Measurements from ENCODE around the gene RBM17.
"Not testable (repeated sequence)": the region's sequence is repeated elsewhere in the genome, so short reads cannot be mapped to it uniquely, and the experiment has no call there.

The RBM17 gene

DNA sequence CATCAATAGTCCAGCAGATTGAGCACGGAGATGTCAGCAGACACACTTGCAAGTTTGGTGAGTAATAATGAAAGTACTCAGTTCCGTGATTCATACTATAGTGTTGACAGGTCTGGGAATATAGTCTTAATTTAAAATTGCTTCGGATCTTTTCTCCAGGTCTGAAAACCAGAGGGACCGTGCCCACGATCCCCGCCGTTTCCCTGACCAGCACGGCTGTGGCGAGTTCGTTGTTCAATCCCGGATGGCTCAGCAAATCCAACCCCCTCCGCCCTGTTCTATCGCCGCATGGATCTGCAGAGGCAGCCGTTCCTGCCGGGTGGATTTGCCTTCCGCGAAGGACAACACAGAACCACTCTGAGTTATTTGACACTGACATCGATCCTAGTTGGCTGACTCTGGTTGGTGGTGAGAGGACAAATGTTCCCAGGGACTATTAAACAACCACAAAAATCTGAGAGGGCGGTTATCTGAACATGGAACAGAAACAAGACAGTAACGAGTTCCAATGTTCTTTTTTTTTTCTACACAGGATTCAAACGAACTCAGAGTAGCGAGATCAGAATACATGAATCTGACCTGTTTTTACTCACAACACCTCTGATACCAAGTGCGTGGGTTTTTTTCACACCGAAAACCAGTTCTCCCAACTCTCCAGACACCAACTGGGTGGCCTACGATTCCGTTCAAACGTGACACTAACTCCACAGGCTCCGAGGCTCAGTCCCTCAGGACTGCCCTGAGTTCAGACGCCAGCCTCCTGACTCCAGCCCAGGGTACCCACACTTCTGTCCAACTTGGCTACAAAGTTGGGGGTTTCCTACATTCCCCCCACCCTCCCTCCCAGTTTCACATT, 52.7 kb downstream of the RBM17 start:
- in situ Hi-C loops (cut with HindIII; ENCODE audit: low pct_unique_long_range_greater_than_20kb, low sequenced_read_pairs), result no loop called here
- TF ChIP-seq JUND (IDR thresholded peaks at IDR 0.05; ENCODE audit: low read depth), result no peak
- peak; percentile 68 to 86 for DNase-seq (ENCODE audit: low read depth in 1 of 2, low spot score in 1 of 2)

DNA sequence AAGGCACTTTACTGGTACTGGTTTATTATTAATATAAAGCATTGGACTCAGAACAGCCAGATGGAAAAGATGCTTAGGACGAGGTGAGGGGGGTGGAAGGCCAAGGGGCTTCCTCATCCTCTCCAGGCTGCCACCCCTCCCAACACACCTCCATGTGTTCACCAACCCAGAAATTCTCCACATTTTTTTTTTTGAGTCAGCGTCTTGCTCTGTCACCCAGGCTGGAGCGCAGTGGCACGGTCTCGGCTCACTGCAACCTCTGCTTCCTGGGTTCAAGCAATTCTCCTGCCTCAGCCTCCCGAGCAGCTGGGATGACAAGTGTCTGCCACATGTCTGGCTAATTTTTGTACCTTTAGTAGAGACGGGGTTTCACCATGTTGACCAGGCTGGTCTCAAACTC, 53.4 kb downstream of the RBM17 start:
- in situ Hi-C loops (cut with HindIII; ENCODE audit: low pct_unique_long_range_greater_than_20kb, low sequenced_read_pairs); DNase-seq (ENCODE audit: low read depth in 1 of 2, low spot score in 1 of 2): not testable (repeated sequence)

DNA sequence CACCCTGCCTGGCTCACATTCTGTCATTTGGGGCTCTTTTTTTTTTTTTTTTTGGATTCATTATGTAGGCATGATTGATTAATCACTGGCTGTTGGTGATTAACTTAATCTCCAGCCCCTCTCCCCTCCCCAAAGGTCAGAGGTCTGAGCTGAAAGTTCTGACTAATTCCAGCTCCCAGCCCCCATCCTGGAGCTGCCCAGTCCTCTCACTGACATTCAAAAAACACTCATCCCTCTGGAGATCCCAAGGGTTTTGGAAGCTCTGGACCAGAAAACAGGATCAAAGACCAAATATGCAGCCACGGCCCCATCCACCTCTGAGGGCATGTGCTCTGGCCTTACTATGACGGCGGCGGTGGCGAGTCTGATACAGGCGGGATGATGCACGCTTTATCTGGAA, 53.8 kb downstream of the RBM17 start:
- in situ Hi-C loops (cut with HindIII; ENCODE audit: low pct_unique_long_range_greater_than_20kb, low sequenced_read_pairs), result no loop called here
- TF ChIP-seq JUND (IDR thresholded peaks at IDR 0.05; ENCODE audit: low read depth), result no peak

DNA sequence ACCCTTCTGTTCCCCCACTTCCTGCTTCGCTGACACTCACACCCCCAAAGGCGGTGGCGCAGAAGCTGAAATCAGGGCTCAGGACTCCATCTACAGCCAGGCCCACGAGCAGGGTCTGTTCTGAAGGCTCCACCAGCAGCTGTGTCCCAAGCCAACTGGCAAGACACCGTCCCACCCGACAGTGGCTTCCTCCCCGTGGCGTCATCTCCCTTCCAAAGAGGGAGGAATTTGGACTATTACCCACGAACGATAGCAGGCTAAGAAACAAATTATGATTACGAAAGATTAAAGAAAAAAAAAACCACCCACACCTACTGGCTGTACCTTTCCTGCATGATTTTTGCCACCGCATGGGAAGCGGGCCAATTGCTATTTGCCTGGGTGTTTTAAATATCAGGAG, 54.3 kb downstream of the RBM17 start:
- in situ Hi-C loops (cut with HindIII; ENCODE audit: low pct_unique_long_range_greater_than_20kb, low sequenced_read_pairs), result no loop called here
- DNase-seq (ENCODE audit: low read depth in 1 of 2, low spot score in 1 of 2), result no peak
- TF ChIP-seq JUND (IDR thresholded peaks at IDR 0.05; ENCODE audit: low read depth), result no peak

More for the DNA sequence above, 53.8 kb downstream of the RBM17 start:
- no peak for DNase-seq (ENCODE audit: low read depth in 1 of 2, low spot score in 1 of 2)

DNA sequence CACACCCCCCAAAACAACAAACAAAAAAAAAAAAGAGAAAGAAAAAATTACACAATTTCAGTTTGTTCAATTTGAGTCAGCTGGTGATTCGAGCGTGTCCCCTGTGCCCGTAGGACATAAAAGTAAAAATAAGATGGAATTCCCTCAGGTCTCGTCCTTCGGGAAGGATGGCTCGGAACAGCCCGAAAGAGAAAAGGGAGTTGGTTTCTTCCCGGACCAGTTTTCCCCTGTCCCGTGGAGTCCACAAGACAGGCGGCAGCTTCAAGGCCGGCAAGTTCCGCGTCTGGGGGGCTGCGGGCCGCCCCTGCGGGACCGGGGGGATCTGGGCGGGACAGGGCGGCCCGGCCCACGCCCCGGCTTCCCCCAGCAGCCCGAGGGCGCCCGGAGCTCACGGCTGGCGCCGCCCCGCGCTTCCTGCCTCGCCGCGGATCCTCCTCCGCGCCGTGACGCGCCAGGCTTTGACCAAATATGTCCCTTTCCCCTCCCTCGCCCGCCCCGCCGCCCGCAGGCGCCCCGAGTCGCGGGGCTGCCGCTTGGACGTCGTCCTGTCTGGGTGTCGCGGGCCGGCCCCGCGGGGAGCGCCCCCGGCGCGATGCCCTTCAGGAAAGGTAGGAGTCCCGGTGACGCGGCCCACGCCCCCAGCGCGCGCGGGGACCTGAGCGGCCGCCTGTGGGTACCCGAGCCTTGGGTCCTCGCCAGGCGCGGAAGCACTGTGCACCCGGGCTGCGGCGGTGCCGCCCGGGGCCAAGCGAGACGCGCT, 55.8 kb downstream of the RBM17 start:
- no peak for TF ChIP-seq JUND (IDR thresholded peaks at IDR 0.05; ENCODE audit: low read depth)
- in situ Hi-C loops (cut with HindIII; ENCODE audit: low pct_unique_long_range_greater_than_20kb, low sequenced_read_pairs), result no loop called here
- DNase-seq (ENCODE audit: low read depth in 1 of 2, low spot score in 1 of 2), result peak; percentile 93 to 96

DNA sequence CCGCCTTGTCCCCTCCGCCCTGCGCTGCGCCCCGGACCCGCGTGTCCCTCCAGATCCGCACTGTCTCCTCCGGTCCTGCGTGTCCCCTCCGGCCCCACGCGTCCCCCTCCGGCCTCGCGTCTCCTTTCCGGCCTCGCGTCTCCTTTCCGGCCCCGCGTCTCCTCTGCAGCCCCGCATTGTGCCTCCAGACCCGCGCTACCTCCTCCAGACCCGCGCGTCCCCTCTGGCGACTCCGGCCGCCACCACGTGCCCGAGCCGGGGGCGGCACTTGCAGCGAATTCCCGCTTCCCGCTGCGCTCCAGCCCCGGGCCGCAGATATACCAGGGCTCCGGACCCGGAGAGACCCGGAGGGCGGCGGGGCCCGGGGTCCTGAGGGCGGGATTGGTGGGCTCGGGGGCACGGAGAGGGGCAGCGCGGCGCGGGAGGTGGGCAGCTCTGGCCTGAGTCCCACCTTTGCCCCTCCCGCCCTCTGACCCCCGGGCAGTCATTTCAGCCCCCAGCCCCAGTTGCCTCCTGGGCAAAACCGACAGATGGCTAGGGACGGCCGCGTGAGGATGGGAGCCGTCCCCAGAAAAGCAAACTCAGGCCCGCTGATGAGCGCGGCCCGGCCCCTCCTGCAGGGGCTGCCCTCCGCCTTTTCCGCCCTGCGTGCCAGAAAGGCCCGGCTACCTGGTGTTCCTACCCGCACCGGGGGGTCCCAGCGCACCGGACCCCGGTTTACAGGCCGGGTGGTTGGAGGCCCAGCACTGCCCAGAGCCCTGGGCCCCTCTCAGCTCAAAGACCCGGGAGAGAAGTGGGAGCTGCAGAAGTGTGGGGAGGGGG, 56.5 kb downstream of the RBM17 start:
- DNase-seq (ENCODE audit: low read depth in 1 of 2, low spot score in 1 of 2), result no peak
- in situ Hi-C loops (cut with HindIII; ENCODE audit: low pct_unique_long_range_greater_than_20kb, low sequenced_read_pairs), result no loop called here
- no peak for TF ChIP-seq JUND (IDR thresholded peaks at IDR 0.05; ENCODE audit: low read depth)

DNA sequence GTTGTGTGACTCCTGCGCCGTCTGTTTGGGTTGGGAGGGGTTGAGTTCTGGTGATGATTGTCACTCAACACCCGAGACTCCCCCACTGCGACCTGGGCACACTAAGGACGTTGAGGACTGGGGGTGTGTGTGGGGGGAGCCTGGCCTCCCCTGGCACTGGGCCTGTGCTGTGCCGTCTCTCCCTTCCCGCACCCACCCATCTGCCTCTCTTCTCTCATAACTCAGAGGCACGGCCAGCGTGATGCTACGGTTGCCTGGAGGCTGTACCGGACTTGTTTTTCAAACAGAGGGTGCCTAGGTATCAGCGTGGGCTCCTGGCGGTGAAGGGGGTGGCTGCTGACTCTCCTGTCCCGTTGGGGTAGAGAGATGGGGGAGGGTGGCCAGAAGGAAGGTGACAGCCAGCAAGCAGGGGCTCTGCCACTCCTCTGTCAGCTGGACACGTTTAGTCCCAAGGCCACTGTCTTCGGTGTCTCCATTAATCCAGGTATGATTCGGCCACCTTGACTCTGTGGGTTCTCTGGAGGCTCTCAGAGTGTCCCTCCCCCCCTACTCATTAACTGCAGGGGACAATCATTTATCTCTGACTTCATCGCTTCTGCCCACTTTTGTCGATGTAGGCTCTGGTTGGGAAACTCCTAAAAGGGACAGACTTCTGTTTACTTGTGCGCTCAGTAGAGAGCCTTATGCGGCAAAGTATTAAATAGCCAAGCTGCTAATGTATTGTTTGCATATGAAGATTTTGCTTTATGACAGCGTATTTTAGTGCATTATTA, 57.4 kb downstream of the RBM17 start:
- in situ Hi-C loops (cut with HindIII; ENCODE audit: low pct_unique_long_range_greater_than_20kb, low sequenced_read_pairs), result no loop called here
- DNase-seq (ENCODE audit: low read depth in 1 of 2, low spot score in 1 of 2), result no peak
- no peak for TF ChIP-seq JUND (IDR thresholded peaks at IDR 0.05; ENCODE audit: low read depth)

DNA sequence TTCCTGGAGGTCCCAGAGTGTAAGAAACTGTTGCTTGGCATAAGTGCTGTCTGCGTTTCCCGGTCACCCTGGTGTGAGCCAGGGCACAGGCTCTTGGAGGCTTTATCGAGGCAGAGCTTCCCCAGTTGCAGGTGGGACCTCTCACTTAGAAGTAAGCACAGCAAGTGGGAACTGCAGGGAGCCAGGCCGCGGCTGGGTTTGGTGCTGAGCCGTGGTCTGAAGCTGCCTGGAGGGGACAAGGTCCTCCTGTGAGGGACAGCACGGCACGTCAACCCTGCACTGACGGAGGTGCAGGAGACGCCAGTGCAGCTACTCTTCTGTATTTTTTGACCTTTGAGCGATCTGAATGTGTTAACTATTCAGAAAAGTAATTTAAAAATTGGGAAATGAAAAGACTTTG, 58.1 kb downstream of the RBM17 start:
- DNase-seq (ENCODE audit: low read depth in 1 of 2, low spot score in 1 of 2), result no peak
- in situ Hi-C loops (cut with HindIII; ENCODE audit: low pct_unique_long_range_greater_than_20kb, low sequenced_read_pairs), result no loop called here
- no peak for TF ChIP-seq JUND (IDR thresholded peaks at IDR 0.05; ENCODE audit: low read depth)

DNA sequence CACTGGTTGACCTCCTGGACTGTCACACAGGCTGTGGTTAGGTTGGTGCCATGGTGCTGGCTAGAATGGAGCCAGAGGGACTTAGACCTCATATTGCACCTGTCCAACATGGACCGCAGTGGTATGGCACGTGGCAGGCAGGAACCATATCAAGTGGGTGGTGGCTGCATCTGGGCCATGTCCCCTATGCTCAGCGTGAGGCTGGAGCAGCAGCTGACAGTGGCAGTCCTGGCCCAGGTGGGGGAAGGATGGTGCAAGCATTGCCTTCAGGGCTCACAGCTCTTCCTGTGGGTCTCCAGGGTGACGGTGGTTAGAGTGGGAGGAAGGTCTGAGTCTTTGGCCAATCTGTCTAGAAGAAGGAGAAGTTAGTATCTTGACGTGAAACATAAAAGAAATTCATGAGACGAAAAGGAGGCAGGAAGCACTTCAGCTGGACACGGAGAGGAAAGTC, 59.4 kb downstream of the RBM17 start:
- no peak for TF ChIP-seq JUND (IDR thresholded peaks at IDR 0.05; ENCODE audit: low read depth)
- DNase-seq (ENCODE audit: low read depth in 1 of 2, low spot score in 1 of 2), result no peak
- in situ Hi-C loops (cut with HindIII; ENCODE audit: low pct_unique_long_range_greater_than_20kb, low sequenced_read_pairs), result no loop called here

DNA sequence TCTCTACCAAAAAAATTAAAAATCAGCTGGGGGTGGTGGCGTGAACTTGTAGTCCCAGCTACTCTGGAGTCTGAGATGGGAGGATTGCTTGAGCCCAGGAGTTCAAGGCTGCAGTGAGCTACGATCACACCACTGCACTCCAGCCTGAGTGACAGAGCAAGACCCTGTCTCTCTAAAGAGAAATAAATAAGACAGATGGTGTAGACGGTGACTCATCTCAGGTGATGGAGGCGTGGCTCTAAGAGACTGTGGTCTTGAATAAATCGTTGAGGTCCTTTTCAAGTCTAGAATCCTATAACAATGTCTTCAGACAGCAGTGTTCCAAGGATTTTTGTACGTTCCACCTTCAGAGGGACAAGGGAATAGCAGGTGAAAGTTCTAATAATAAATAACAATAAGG, 60.1 kb downstream of the RBM17 start:
- no peak for DNase-seq (ENCODE audit: low read depth in 1 of 2, low spot score in 1 of 2)
- in situ Hi-C loops (cut with HindIII; ENCODE audit: low pct_unique_long_range_greater_than_20kb, low sequenced_read_pairs), result no loop called here
- TF ChIP-seq JUND (IDR thresholded peaks at IDR 0.05; ENCODE audit: low read depth), result no peak

DNA sequence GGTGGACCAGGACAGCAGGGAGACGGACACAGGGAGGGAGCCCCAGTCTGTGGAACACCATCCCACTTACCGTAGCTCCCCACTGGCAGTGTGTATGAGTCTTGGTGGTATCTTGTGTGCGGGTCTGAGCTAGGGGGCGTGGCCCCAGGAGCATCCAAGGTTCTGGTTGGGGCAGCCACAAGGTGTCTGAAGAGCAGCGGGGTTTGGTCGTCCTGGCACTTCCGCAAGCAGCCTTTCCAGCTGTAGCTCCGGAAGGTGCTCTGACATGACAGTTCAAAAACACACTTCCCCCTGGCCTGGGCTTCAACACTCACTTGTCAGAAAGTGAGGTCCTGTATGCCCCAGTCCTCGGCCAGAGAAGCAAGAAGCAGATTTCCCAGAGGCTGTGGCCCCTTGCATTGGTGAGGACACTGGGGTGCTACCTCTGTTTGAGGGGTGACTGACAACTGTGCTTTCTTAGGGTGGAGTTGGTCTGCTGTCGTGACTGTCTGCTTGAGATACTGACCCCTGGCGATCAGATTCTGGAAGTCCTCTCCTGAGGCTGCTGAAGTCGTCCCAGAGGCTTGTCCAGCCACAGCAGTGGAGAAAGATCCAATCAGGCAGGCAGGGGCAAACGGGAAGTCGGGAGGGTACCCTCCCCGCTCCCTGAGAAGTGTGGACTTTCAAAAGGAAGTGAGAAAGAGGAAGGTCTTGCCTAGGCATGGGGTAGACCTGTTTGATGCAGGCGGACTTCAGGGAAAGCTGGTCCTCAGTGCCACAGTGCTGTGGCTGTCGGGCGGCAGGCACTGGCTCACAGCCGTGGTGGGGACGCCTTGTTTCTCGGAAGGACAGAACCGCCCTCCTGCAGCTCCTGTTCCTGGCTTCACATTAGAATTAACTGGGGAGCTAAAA, 62.5 kb downstream of the RBM17 start:
- DNase-seq (ENCODE audit: low read depth in 1 of 2, low spot score in 1 of 2), result peak; percentile 80
- in situ Hi-C loops (cut with HindIII; ENCODE audit: low pct_unique_long_range_greater_than_20kb, low sequenced_read_pairs), result no loop called here
- no peak for TF ChIP-seq JUND (IDR thresholded peaks at IDR 0.05; ENCODE audit: low read depth)

All from T47D (cell line).